GM21717 (cell line): Measurements from ENCODE around the gene PDE6C.

Source experiments
- ATAC-seq: cut with Tn5 transposase; IDR thresholded peaks from one replicate; pipeline ENCODE4 v1.9.1; 2021; ENCODE audit warnings: mild to moderate bottlenecking, moderate library complexity; ENCODE audit not compliant: unreplicated experiment

Gene PDE6C

GRCh38 chr10:93612311-93612710 is at the start of gene PDE6C:
Gene PDE6C (plus strand): TSS chr10:93612537. CDS start chr10:93612726, 189 bp downstream.
- no peak for ATAC-seq

GRCh38 chr10:93565446-93565845 is 46.9 kb upstream of the PDE6C start:
- ATAC-seq, result no peak

GRCh38 chr10:93566435-93567276 is 45.7 kb upstream of the PDE6C start, which contains the start of gene FFAR4:
Gene FFAR4 (plus strand): TSS chr10:93566665. CDS start chr10:93566721, 56 bp downstream.
- ATAC-seq, result no peak

- no peak for ATAC-seq
These were observed 44.8 kb upstream of the PDE6C start for GRCh38 chr10:93567277-93568104.

GRCh38 chr10:93568105-93568390 is 44.3 kb upstream of the PDE6C start:
- no peak for ATAC-seq

- no peak for ATAC-seq
These were observed 42.0 kb upstream of the PDE6C start for GRCh38 chr10:93570383-93570782.

GRCh38 chr10:93572606-93573005 is 39.7 kb upstream of the PDE6C start:
- ATAC-seq, result no peak

- no peak for ATAC-seq
These were observed 39.1 kb upstream of the PDE6C start for GRCh38 chr10:93573051-93573909.

- ATAC-seq, result no peak
These were observed 38.4 kb upstream of the PDE6C start for GRCh38 chr10:93573924-93574323.

- no peak for ATAC-seq
These were observed 35.4 kb upstream of the PDE6C start for GRCh38 chr10:93576888-93577287.

- ATAC-seq, result no peak
These were observed 34.8 kb upstream of the PDE6C start for GRCh38 chr10:93577565-93577964.

GRCh38 chr10:93579089-93579488 is 33.2 kb upstream of the PDE6C start:
- ATAC-seq, result no peak

GRCh38 chr10:93579985-93580711 is 32.2 kb upstream of the PDE6C start:
- no peak for ATAC-seq

GRCh38 chr10:93580828-93581227 is 31.5 kb upstream of the PDE6C start:
- no peak for ATAC-seq

GRCh38 chr10:93584445-93584844 is 27.9 kb upstream of the PDE6C start:
- ATAC-seq, result no peak

- ATAC-seq, result no peak
These were observed 22.4 kb upstream of the PDE6C start for GRCh38 chr10:93589648-93590562.

- ATAC-seq, result no peak
These were observed 21.7 kb upstream of the PDE6C start for GRCh38 chr10:93590638-93591037.

- ATAC-seq, result no peak
These were observed 21.1 kb upstream of the PDE6C start for GRCh38 chr10:93591065-93591808.

- no peak for ATAC-seq
These were observed 19.1 kb upstream of the PDE6C start for GRCh38 chr10:93593254-93593653.
